ENCODE data around the gene OXTR.

The OXTR gene

DNA sequence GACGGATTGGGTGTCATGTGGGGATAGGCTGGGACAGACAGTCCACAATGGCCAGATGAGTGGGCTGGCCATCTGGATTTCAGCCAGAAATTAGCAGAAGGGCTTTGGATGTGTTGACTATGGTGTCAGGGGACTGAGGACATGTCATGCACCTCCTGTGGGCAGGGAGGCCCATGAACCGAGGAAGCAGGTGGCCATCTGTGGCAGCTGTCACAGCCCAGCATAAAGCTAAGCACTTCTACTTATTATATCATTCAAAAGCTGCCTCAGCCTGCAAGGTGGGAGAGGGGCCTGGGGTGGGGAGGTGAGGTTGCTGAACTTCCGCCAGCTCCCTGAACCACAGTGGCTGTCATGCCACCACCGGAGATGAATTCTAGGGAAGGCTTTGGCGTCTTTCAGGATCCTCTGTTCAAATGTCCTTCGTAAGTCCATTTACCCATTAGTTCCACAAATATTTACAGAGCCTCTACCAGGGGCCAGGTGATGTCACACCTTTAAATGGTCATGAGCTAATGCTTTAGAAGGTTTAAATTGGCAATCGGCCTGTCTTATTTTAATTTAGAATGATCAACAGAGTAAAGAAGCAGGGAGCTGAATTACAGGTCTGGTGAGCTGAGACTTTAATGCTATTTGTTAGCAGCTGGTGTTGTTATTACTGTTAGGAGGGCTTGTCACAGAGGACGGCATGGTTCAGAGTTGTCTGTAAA, 59.5 kb downstream of the OXTR start:
- peak in 1 of 2 experiments; percentile 65 for DNase-seq

DNA sequence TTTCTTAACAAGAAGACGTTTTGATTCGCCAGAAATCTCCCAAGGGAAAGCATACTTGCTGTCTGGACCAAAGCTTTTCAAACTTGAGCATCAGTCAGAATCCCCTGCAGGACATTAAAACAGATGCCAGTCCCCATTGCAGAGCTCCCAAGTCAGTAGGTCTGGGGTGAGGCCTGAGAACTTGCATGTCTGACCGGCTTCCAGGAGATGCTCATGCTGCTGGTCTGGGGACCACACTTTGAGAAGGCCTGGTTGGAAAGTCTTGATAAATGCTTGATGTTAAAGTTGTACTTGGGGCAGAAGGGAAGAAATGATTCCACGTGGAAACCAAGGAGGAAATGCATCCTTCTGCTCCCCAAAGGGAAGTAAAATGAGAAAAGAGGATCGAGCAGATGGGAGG, 60.1 kb downstream of the OXTR start:
- no peak for DNase-seq

DNA sequence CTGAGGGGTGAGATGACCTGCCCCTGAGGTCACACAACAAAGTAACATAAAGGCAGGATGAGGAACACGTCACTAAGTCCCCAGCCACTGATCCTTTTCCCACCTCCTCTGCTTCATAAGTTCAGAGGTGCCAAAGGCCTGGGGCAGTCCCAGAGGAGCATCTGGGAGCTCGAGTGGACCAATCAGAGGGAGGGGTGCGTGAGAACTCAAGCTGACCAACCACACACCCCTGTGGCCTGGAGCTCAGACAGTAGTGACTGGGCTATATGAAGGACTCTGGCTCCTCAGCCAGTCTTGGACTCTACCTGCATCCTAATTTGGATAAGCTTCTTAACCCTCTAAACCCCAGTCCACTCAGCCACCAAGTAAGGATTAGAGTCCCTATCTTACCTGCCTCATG, 63.8 kb downstream of the OXTR start:
- no peak for DNase-seq

DNA sequence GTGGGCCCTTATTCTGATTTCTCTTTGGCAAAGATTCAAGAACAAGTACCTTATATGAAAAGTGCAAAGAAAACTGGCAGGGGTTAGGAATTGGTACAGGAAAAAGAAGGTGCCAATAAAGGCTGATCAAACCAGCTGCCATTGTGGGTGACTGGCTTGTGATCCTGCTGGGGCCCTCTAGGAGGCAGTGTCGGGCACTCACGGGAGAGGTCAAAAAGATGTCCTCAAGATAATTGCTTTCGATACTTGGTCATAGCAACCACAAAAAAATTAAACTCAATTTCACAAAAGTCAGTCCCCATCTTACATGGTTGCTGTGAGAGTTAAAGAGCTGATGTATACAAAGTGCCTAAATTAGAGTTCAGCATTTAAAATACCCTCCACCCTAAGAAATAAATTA, 66.9 kb downstream of the OXTR start:
- no peak for DNase-seq
